ENCODE measurements around the gene PAPPA. TPM values are rescaled to one million over a fixed set of nuclear protein-coding genes. Genes with fewer than 3 reads are reported as not detected.

PAPPA gene
- total and polyA plus RNA-seq, 11 donors: 0.23 to 8.5 (median 2.1) TPM

DNA sequence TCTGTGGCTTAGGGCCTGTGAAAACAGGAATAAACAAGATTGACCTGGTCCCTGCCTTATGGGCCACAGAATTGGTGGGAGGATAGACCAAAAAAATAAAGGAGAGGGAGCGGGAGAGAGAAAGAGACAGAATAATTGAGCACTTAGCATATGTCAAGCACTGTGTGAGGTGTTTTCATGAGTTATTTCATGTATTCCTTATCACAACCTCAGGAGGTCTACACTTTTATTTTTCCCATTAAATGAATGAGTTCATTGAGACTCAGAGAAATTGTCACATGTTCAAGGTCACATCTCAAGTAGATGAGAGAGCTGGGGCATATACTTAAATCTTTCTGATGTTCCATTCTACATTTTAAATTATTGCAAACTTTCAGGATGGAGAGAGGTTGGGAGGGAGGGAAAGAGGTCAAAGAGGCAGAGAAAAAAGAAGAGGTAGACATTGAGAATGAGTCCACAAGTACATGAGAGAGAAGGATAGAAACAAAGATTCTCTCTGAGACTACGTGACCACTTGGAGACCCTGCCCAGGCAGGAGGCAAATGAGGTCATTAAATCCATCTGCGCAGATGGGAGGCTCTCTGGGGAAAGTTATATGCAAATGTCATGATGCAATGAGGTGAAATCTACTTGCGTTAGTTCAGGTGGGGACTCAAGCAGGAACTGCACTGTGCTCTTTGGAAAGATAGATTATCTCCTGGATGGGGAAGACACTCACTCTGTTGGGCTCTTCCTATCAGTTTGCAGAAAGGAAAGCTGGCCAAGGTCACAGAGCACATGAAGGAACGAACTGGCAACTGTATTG is 241.5 kb downstream of the PAPPA start:
- H3K4me3 ChIP-seq: no peak overlapping the region
- no peaks in the 10 kb centered on the region for H3K27me3 ChIP-seq
- peaks cover 0 to 16% (median 0%) of the 10 kb centered on the region in 9 donors for H3K36me3 ChIP-seq
- intact Hi-C loops (cut with DNase I): no loop called here
- ATAC-seq (no peak), DNase-seq (no peak)
- H3K4me1 ChIP-seq: no peaks in the 10 kb centered on the region
- no peak overlapping the region for H3K27ac ChIP-seq
- no peak for TF ChIP-seq POLR2A (IDR thresholded peaks at IDR 0.05)
- TF ChIP-seq, protein P1, sequence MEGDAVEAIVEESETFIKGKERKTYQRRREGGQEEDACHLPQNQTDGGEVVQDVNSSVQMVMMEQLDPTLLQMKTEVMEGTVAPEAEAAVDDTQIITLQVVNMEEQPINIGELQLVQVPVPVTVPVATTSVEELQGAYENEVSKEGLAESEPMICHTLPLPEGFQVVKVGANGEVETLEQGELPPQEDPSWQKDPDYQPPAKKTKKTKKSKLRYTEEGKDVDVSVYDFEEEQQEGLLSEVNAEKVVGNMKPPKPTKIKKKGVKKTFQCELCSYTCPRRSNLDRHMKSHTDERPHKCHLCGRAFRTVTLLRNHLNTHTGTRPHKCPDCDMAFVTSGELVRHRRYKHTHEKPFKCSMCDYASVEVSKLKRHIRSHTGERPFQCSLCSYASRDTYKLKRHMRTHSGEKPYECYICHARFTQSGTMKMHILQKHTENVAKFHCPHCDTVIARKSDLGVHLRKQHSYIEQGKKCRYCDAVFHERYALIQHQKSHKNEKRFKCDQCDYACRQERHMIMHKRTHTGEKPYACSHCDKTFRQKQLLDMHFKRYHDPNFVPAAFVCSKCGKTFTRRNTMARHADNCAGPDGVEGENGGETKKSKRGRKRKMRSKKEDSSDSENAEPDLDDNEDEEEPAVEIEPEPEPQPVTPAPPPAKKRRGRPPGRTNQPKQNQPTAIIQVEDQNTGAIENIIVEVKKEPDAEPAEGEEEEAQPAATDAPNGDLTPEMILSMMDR (IDR thresholded peaks at IDR 0.05): no peak
- no peaks in the 10 kb centered on the region for H3K9me3 ChIP-seq
- WGBS, 4 donors: 75 to 89% (median 82%) methylated on average over 5 of the region's 5 CpGs

DNA sequence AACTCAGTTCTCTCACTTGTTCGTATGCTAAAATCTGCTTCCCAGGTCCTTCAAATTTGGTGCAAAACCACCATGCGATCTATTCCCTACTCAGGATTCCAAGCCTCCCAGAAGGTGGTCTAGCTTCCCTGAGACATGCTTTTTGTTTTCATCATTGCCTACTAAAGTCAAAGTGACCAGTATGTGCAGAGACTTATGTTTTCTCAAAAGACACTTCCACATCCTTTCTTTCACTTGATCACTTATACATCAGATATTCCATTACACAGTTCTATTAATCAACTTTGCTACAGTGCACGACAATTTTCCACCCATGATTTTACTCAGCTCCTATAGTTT is 242.1 kb downstream of the PAPPA start:
- H3K4me1 ChIP-seq: no peaks in the 10 kb centered on the region
- DNase-seq: no peak
- TF ChIP-seq, protein P1 (IDR thresholded peaks at IDR 0.05): no peak
- TF ChIP-seq POLR2A (IDR thresholded peaks at IDR 0.05): no peak
- intact Hi-C loops (cut with DNase I): no loop called here
- peaks cover 0 to 16% (median 0%) of the 10 kb centered on the region in 9 donors for H3K36me3 ChIP-seq
- no peaks in the 10 kb centered on the region for H3K27me3 ChIP-seq
- H3K27ac ChIP-seq: no peak overlapping the region
- no peaks in the 10 kb centered on the region for H3K9me3 ChIP-seq
- ATAC-seq: no peak
- no peak overlapping the region for H3K4me3 ChIP-seq
- WGBS, 4 donors: 89 to 94% (median 93%) methylated on average over 3 of the region's 3 CpGs

DNA sequence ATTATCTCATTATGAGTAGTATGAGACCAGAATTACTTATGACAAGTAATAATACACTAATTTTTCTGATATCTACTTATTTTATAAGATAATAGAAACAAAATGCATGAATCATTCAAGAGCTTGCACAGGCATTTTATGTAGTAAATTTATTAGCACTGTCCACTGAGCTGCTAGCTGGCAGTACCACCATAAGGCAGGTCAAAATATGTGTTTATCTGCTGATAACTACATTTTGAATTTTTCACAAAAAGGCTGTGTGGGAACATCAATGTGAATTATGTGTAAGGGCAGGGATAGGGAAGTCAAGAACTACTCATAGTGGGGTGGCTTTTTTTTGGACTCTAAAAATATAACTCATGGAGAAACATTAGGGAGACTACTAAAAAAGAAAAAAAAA is 249.6 kb downstream of the PAPPA start:
- intact Hi-C loops (cut with DNase I): no loop called here
- no peaks in the 10 kb centered on the region for H3K9me3 ChIP-seq
- DNase-seq (no peak), ATAC-seq (no peak)
- H3K4me3 ChIP-seq: no peak overlapping the region
- H3K36me3 ChIP-seq: no peaks in the 10 kb centered on the region
- no peak overlapping the region for H3K27ac ChIP-seq
- TF ChIP-seq POLR2A (IDR thresholded peaks at IDR 0.05): no peak
- TF ChIP-seq, protein P1 (IDR thresholded peaks at IDR 0.05): no peak
- H3K4me1 ChIP-seq: no peaks in the 10 kb centered on the region
- H3K27me3 ChIP-seq: no peaks in the 10 kb centered on the region

DNA sequence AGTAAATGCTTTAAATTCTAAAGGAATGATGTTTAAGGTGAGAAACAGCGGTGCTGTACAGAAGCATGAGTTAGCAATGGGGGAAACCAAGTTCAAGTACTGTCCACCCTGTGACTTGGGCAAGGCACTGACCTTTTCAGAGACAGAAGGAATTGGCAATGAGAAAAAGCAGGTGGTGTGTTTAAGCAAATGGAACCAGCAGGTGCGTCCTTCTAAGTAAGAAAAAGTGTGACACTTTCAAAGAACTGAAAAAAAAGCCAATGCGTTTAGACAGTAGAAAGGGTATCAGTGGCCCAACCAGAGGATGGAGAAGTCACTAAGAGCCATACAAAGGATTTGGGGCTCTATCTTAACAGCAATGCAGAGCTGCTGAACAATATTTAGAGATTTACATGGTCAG is 250.6 kb downstream of the PAPPA start:
- H3K36me3 ChIP-seq: no peaks in the 10 kb centered on the region
- WGBS, 4 donors: 92 to 96% (median 94%) methylated on average over 3 of the region's 3 CpGs
- H3K27me3 ChIP-seq: no peaks in the 10 kb centered on the region
- DNase-seq (no peak), ATAC-seq (no peak)
- intact Hi-C loops (cut with DNase I): no loop called here
- TF ChIP-seq POLR2A (IDR thresholded peaks at IDR 0.05): no peak
- TF ChIP-seq, protein P1 (IDR thresholded peaks at IDR 0.05): no peak
- H3K9me3 ChIP-seq: no peaks in the 10 kb centered on the region
- H3K4me1 ChIP-seq: no peaks in the 10 kb centered on the region
- no peak overlapping the region for H3K4me3 ChIP-seq
- no peak overlapping the region for H3K27ac ChIP-seq
